GM21529 (cell line): ENCODE results near the gene EPC1.
"Not testable (repeated sequence)": the region's sequence is repeated elsewhere in the genome, so short reads cannot be mapped to it uniquely, and the experiment has no call there.

Experiments used
- ATAC-seq: cut with Tn5 transposase; IDR thresholded peaks from one replicate; pipeline ENCODE4 v1.9.1; 2021; ENCODE audit not compliant: unreplicated experiment

The EPC1 gene

GRCh38 chr10:32372000-32372875, 25.3 kb upstream of the EPC1 start:
- no peak for ATAC-seq

GRCh38 chr10:32371101-32371500, 24.1 kb upstream of the EPC1 start:
- ATAC-seq: no peak

- ATAC-seq: no peak
These were observed 21.0 kb upstream of the EPC1 start for GRCh38 chr10:32367793-32368453.

- no peak for ATAC-seq
These were observed 19.6 kb upstream of the EPC1 start for GRCh38 chr10:32366588-32366987.

- ATAC-seq: no peak
These were observed 19.2 kb upstream of the EPC1 start for GRCh38 chr10:32366111-32366510.

- ATAC-seq: not testable (repeated sequence)
These were observed 18.4 kb upstream of the EPC1 start for GRCh38 chr10:32365404-32365803.

GRCh38 chr10:32362571-32362970, 15.6 kb upstream of the EPC1 start:
- ATAC-seq: no peak

- no peak for ATAC-seq
These were observed 13.9 kb upstream of the EPC1 start for GRCh38 chr10:32360884-32361283.

GRCh38 chr10:32360241-32360640, 13.3 kb upstream of the EPC1 start:
- no peak for ATAC-seq

GRCh38 chr10:32357056-32357735, 10.2 kb upstream of the EPC1 start:
- ATAC-seq: no peak

GRCh38 chr10:32354690-32355089, 7.7 kb upstream of the EPC1 start:
- ATAC-seq: not testable (repeated sequence)

GRCh38 chr10:32350811-32351350, 3.9 kb upstream of the EPC1 start:
- no peak for ATAC-seq

GRCh38 chr10:32349968-32350738, 3.2 kb upstream of the EPC1 start:
- no peak for ATAC-seq

- no peak for ATAC-seq
These were observed 2.2 kb upstream of the EPC1 start for GRCh38 chr10:32349199-32349585.

- ATAC-seq: no peak
These were observed 1.6 kb upstream of the EPC1 start for GRCh38 chr10:32348297-32349198.

- no peak for ATAC-seq
These were observed 535 bp upstream of the EPC1 start for GRCh38 chr10:32347363-32348022.

GRCh38 chr10:32346134-32346550, 816 bp downstream of the EPC1 start:
- ATAC-seq: peak; percentile 81

- no peak for ATAC-seq
These were observed 5.4 kb downstream of the EPC1 start for GRCh38 chr10:32341596-32341995.

GRCh38 chr10:32340596-32341180, 6.3 kb downstream of the EPC1 start:
- no peak for ATAC-seq
